ENCODE data around the gene TGFBR2. TPM values are rescaled to one million over a fixed set of nuclear protein-coding genes. Genes with fewer than 3 reads are reported as not detected.

The TGFBR2 gene
- total and polyA plus RNA-seq, 10 of the 15 experiments (the other 5 are each of a cell fraction or from before 2014, with no cell fraction given): 0.02 to 0.98 (median 0.18) TPM; not detected in 1

GRCh38 chr3:30711867-30712266, 105.5 kb downstream of the TGFBR2 start (continued):
- no peak for TF ChIP-seq ZNF24 (IDR thresholded peaks at IDR 0.05)
- no peak for TF ChIP-seq BMI1 (IDR thresholded peaks at IDR 0.05; ENCODE audit: borderline replicate concordance)
- no peak for TF ChIP-seq REST (IDR thresholded peaks at IDR 0.05; ENCODE audit: low read depth, low read length)

- intact Hi-C loops (cut with micrococcal nuclease; ENCODE audit: unreplicated experiment): no loop called here
- no TSS peak for BruUV-seq (replicated peaks)
- H3K79me2 ChIP-seq (ENCODE audit: control insufficient read depth, insufficient read depth, low read length): no peaks in the 10 kb centered on the region
- ChIA-PET CTCF (interaction anchor here (0.5 kb wide), 1 partner anchor 286 kb away, joined by 3 read pairs; no protein-coding TSS in a partner anchor), POLR2A (no interaction called here), RAD21 (ENCODE audit: unreplicated experiment) (interaction anchor here (1.2 kb wide), 1 partner anchor 9 kb away, joined by 3 read pairs; no protein-coding TSS in a partner anchor), SMC1A (ENCODE audit: uncharacterized antibody, unreplicated experiment) (interaction anchor here (1.0 to 1.5 kb wide), 2 partner anchors 11 to 22 kb away, joined by 4 to 6 read pairs; no protein-coding TSS in a partner anchor)
- H3K9me3 ChIP-seq (replicated peaks; ENCODE audit: control insufficient read depth, insufficient read depth, low read length): no peaks in the 10 kb centered on the region
- ATAC-seq (no peak), FAIRE-seq (no peak), DNase-seq (ENCODE audit: low read depth, low spot score) (no peak)
- H3K27ac ChIP-seq (ENCODE audit: control insufficient read depth, insufficient read depth): no peak overlapping the region
- no peak for TF ChIP-seq FOXK2 (IDR thresholded peaks at IDR 0.05)
- no peaks in the 10 kb centered on the region for H3K4me1 ChIP-seq (ENCODE audit: control insufficient read depth, insufficient read depth, low read length)
- in situ Hi-C loops (cut with MboI): no loop called here
- H3K9ac ChIP-seq (ENCODE audit: control insufficient read depth, insufficient read depth, low read length): no peak overlapping the region
- no peaks in the 10 kb centered on the region for H3K36me3 ChIP-seq (ENCODE audit: control insufficient read depth in 2 of 2, insufficient read depth in 2 of 2, low read length in 1 of 2)
- H3K4me2 ChIP-seq (ENCODE audit: control insufficient read depth, insufficient read depth): no peak overlapping the region
- no peaks in the 10 kb centered on the region for H3K27me3 ChIP-seq (replicated peaks in 1 of 2; ENCODE audit: control insufficient read depth in 2 of 2, insufficient read depth in 2 of 2, low read length in 1 of 2)
- no peak overlapping the region for H2AFZ ChIP-seq (ENCODE audit: control insufficient read depth, low read depth, low read length)
- 0% methylated on average over 4 of the region's 4 CpGs for WGBS (ENCODE audit: insufficient coverage, insufficient replicate concordance, low lambda C conversion rate, missing lambda C conversion rate)
- no peaks in the 10 kb centered on the region for H4K20me1 ChIP-seq (ENCODE audit: control insufficient read depth, insufficient read depth)
- H3K4me3 ChIP-seq: no peak overlapping the region
These were observed 106.6 kb downstream of the TGFBR2 start for GRCh38 chr3:30712991-30713390.
